ENCODE results near the gene ELAVL4. TPM values are rescaled to one million over a fixed set of nuclear protein-coding genes. Genes with fewer than 3 reads are reported as not detected.
"Not testable (repeated sequence)": the region's sequence is repeated elsewhere in the genome, so short reads cannot be mapped to it uniquely, and the experiment has no call there.

The ELAVL4 gene
- polyA plus RNA-seq, 4 donors, result 4.0 to 5.7 (median 5.0) TPM

DNA sequence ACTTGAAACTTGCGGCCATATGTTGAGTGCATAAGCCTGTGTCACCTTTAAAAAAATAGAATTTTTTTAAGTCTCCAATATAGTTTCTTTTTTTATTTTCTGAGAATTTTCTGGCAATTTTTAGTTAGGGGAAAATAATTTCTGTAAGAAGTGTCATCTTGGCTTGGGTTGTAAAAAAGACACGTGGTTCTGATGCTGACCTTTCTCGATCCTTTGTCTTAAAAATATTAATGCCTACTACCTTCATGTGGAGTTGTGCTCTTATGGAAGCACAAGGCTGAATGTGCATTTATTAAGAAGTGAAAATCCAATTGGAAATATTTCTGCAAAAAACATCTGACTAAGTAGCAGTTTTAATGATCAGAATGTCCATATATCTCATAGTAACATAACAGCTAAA, 3.5 kb downstream of the ELAVL4 start:
- no peak for DNase-seq (ENCODE audit: low read depth in 4 of 4, low spot score in 3 of 4)

DNA sequence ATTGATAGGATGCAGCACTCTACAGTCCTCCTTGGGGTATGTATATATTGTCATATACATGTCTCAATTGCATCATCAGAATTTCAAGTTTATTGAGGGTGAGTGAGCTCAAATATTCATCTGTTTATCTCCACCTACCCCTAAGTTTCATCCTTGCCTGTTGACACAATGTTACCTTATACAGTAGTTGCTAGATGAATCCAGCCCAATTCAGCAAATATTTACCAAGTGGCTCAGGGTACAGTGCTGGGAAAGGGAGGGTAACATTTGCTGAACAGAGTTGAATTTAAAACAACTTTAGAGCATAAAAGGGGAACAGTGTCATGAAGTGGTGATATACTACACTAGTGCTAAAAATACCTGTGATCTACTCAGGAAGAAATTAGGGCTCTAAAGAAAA, 14.4 kb downstream of the ELAVL4 start:
- no peak for DNase-seq (ENCODE audit: low read depth in 4 of 4, low spot score in 3 of 4)

DNA sequence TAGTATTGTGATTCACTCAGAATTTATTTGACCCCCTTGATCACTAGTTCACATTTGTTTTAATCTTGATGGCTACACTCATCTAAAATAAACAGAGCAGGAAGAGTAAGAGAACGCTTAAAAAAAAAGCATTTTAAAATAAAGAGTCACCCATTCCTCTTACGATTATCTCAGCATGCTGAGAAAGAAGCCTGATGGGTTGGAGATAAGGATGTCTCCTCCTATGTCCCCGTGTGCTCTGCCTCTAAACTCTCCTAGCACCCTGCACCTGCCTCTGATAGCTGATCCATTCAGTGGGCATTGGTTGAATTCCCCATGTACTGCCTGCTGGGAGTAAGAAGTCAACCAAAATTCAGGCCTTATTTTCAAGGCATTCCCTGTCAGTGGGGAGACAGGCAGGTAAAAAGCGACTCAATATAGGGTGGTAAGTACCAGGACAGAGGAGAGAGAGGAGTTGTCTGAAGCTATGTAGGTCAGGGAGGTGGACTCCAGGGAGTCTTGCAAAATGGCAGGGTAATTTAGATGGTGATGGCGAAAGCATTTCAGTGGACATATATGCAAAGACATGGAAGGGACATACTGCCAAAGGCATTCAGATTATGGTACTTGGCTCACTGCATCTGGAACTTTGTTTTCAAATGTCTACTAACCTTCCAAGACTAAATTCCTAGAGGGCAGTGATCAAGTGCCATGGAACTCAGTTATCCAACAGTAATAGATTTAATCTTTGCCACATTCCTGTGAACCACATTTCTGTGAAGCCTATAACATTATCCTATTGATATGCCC, 18.4 kb downstream of the ELAVL4 start:
- no peak for DNase-seq (ENCODE audit: low read depth in 4 of 4, low spot score in 3 of 4)

DNA sequence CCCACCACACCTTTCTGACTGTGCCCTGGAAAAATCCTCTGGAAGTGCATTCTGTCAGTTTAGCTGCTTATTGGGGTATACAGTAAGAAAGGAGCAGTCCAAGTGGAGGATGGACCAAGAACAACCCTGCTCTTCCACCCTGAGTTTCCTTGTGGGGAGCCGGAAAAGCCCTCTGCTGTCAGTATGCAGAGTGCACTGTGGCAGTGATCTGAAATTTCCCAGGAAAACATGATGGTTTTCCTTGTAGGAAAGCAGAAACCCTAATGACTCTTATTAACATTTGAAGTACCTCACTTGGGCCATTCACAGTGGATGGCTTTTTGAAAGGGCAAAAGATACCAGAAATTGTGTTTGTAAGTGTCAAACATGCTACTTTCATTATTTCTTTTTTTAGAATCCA, 20.5 kb downstream of the ELAVL4 start:
- DNase-seq (ENCODE audit: low read depth in 4 of 4, low spot score in 3 of 4), result no peak

DNA sequence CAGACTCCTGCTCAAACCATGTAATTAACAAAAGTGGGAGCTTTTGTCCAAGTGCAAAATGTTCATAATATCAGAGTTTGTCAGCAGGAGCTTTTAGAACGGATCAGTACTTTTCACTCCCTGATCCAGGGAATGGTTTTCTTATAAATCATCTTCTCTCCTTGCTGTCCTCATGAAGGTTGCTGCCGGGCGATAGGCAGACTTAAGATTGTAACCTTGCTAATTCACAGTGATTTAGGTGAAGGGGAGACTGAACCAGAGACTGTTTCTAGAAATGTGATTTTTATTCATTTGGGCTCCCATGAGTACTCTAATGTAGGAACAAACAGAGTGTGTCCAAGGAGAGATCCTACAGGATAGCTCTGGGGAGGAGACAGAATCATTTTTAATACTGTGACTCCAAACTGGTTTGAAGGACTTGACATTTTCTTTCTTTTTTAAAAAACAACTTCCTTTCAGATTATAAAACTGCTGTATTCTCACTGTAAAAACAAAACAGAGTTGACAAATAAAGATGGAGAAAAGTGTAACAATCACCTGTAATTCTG, 23.7 kb downstream of the ELAVL4 start:
- DNase-seq (ENCODE audit: low read depth in 4 of 4, low spot score in 3 of 4), result no peak

DNA sequence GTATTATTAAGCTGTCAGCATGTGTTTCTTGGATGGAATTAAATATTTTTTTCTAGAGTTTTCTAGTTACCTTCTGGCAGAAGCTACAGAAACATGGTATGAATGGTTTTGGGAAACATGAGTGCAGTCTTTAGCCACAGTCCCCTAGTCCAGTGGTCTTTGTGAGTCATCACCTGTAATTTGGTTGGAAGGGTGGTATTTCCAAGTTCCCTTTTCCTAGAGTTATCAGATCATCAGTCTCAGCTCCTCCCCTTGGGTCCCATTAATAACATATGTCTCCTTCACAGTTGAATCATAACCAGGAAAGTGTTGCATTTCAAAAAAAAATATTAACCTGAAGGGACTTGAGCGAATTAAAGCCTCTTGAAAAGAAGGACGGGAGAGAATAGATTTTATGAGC, 27.0 kb downstream of the ELAVL4 start:
- DNase-seq (ENCODE audit: low read depth in 4 of 4, low spot score in 3 of 4), result no peak

DNA sequence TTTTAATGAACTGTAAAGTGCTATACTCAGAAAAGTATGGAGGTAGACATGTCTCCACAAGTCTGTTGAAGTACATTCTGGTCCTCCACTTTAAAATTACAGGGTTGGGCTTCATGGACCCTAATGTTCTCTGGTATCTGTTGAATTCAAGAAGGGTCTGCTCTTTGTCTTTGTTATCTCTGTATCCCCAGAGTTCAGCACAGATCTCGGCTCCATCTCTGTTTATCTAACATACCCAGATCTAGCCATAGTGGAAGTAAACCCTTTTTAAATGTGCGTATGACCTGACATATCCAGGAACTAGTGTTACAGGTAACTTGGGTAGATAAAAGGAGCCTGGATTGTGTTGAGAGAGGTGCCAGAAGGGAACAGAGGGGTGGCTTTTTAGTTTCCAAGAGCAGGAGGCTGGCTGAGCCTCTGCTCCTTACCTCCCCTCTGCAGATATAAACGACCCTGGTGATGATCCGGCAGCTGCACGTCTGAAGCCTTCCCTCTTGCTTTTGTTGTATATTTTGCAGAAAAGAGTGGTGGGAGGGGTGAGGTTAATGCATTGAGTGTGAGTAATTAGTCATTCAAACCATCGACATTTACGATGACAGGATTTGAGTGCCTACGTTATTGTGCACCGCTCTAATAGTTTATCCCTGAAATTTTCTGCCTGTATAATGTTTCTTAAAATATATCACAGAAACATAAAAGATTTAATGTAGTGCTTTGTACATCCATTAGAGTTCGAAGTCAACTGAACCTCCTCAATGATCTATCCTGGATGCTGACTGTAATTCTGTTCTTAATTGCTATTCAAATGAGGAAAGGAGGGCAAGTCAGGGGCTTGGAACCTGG, 30.8 kb downstream of the ELAVL4 start:
- DNase-seq (ENCODE audit: low read depth in 4 of 4, low spot score in 3 of 4), result no peak

DNA sequence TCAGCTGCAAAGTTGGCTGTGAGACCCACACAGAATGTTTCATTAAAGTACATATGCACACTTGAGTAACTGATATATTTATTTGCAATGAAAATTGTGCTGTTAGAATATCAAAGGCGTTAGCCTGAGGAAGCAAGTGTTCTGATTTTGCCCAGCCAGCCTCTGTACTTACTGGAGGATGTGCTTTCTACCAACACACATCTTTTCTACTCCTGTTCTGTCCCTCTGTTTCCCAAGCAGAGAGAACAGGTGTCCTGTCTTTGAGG, 31.4 kb downstream of the ELAVL4 start:
- DNase-seq (ENCODE audit: low read depth in 4 of 4, low spot score in 3 of 4), result no peak

DNA sequence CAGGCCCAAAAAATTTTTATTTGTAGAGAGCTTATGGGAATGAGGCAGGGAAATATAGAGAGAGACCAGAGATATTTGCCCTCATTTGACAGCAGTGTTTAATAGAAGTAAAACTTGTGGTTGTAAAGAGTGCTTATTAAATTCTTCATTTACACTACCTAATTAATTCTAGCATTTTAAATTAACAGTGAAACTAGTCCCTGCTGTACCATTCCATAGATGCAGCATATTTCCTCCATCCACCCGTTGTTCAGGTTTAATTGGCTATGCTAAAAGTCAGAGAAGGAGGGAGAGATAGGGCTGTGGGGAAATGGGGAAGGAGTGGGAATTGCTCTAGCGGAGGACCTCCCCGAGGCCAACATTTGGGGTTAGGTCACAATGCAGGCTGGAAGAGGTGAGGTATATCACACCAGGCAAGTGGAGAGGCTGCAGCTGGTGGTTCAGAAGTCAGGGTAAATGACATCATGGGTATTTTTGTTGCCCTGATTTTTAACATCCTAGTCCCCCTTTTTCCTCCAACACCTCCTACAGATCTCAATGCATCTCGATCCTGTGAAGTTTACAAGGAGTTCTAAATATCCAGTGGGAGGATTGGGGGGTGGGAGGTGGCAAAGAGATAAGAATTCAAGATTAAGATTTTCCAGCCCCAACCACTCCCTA, 38.6 kb downstream of the ELAVL4 start:
- DNase-seq (ENCODE audit: low read depth in 4 of 4, low spot score in 3 of 4), result no peak

DNA sequence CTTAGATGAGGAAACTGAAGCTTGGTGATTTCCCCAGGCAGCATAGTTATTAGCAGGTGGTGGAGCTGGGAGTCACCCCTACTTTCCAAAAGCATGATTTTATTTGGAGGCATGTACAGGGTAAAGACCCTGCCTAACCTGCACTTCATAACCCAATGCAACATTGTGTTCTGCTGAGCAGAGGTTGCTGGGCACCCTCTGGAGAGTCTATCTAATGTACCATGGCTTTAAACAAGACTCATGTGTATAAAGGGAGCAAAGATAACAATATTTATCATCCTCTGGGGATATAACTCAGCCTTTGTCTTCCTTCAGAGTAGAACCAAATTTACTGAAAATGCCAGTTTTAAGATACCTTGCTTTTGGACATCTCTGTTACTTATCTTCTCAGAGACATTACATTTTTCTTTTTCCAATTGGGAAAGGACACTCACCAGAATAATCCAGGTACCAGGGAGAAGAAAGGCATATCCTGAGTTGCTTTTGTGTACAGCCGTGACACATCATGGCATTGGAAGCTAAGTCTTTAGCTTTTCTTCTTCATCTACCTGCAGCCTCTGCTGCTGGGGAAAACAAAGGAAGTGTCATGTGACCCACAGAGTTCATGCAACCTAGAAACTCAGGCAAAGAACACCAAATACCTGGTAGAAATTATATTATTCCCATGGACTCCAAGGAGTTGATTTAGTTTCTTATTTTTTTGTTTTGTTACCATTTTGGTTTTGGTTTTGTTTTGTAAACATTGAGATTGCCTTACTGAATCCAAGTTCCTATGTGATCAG, 39.6 kb downstream of the ELAVL4 start:
- DNase-seq (ENCODE audit: low read depth in 4 of 4, low spot score in 3 of 4), result no peak

DNA sequence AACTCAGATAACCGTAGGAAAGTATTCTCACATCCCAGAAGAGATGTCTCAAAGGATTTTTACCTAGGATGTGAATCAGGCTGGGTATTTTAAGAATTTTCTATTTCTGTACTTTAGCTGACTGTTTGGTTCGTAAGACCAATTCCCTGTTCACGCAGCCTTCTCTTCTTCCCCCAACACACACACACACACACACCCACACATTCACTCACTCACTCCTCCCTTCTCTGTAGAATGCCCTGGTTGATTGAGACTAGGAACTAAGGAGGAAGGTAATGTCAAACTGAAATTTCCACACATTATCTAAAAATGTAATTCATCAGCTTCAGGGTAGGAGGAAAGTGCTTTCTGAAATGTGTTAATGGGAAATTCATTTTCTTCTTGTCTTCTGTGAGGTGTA, 43.5 kb downstream of the ELAVL4 start:
- DNase-seq (ENCODE audit: low read depth in 4 of 4, low spot score in 3 of 4), result no peak

DNA sequence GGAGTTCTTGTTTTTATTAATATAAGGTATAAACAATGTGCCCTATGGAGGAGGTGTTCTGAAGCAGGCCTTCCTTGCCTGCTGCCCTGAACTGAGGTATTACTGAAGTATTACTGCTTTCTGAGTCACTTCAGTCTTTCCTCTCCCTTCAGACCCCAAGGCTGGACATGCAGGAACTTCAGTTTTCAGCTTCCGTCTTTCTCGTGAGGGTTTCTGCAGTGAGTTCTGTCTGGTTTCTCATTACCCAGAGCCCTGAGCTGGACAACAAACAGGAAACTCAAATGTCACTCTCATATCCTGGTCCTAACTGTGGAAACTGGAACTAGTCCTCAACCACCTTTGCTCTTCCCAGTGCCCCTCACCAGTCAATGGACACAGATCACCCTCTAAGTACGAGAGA, 46.8 kb downstream of the ELAVL4 start:
- no peak for DNase-seq (ENCODE audit: low read depth in 4 of 4, low spot score in 3 of 4)

DNA sequence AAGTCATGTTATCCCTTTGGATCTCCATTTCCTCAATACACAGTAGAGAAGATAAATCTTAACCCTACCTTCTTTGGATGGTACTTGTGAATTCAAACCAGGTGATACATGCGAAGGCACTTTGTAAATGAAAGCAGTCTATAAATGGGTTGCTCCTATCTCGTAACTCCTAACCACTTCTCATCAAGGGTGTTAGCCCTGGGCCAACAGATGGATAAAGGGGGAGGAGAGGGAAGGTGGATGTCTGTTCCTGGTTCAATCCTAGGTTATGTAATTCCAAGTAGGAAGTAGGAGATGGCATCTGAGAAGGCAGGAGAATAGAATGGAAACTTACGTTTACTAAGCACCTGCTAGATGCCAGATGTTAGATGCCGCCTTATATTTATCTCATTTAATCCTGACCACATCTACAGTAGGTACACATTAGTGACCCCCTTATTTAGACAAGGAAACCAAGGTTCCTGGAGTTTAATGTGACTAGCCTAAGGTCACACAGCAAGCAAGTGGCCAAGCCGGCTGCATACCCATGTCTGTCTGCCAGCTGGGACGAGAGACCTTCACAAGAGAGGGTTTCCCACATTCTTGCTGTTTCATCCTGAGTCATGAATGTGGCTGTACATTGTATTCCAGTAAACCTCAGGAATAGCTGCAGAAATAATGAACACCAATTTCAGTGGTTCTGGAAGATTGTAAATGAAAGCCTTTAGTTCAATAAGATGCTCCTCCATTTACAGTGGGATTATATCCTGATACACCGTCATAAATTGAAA, 47.7 kb downstream of the ELAVL4 start:
- DNase-seq (ENCODE audit: low read depth in 4 of 4, low spot score in 3 of 4), result no peak

DNA sequence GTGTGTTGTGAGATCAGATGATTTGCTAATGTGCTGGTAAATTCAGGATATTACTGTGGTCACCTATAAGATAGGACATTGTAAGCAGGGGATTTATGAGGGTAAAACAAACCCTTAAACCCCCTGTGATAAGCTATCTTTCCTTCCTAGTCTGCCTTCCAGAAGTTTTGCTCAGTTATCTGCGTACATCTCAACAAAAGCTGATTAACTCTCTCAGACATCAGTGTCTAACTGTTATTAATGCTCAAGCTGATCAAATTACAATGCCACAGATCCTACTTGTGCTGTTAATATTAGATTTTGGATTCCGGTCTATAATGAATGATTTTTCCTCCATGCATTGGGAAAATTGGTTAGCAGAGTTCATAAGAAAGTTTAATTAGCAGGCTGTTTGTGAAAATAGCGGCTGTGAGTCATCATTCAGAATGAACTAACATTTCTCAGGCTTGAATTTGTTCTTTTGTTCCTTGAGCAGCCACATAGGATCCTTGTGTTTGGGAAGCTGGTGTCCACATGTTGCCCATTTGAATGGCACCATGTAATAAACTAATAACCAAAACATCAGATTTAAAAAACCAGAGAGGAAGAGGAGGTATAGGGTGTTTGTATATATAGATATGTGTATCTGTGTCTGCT, 48.7 kb downstream of the ELAVL4 start:
- no peak for DNase-seq (ENCODE audit: low read depth in 4 of 4, low spot score in 3 of 4)

DNA sequence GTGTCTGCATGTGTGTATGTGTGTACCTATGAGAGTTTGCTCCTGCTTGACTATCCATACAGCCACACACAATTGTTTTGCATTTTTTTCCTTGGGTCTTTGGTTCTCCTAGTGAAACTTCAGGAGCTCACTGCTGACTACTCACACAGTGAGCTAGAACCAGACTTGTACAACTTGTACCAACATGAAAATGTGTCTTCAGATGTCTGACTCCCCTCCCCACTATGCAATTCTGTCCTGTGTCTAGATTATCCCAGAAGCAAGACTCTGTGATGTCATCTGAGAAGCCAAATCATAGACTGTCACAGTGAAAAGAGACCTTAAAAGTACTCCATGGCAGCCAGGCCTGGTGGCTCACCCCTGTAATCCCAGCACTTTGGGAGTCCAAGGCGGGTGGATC, 49.7 kb downstream of the ELAVL4 start:
- no peak for DNase-seq (ENCODE audit: low read depth in 4 of 4, low spot score in 3 of 4)

DNA sequence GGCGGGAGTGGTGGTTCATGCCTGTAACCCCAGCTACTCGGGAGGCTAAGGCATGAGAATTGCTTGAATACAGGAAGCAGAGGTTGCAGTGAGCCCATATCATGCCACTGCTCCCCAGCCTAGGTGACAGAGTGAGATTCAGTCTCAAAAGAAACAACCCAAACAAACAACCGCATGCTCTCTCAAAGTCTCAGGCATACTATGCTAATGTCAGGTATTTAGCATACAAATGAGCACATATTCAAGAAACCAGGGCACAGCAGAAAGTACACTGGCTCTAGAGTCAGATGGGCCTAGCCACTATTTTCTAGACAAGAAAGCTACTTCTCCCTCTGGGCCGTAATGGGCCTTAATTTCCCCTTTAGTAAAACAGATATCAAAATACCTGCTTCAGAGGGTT, 55.0 kb downstream of the ELAVL4 start:
- DNase-seq (ENCODE audit: low read depth in 4 of 4, low spot score in 3 of 4), result no peak

DNA sequence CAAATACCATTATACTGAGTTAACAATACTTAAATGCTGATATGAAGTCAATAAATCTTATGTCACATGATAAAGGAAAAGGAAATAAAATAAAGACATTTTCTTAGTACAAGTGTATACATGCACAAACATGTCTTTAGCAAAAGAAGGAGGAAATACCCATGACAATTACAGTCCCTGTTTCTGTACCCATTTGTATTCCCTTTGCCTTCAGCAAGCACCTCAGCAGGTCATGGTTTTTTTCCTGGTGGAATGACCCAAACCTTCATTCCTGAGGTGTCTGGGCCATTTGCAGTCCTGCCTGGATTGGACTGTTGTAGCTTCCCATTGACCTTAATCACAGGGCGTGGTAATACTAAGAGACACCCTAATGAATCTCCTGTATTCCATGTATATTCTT, 57.6 kb downstream of the ELAVL4 start:
- not testable (repeated sequence) for DNase-seq (ENCODE audit: low read depth in 4 of 4, low spot score in 3 of 4)

DNA sequence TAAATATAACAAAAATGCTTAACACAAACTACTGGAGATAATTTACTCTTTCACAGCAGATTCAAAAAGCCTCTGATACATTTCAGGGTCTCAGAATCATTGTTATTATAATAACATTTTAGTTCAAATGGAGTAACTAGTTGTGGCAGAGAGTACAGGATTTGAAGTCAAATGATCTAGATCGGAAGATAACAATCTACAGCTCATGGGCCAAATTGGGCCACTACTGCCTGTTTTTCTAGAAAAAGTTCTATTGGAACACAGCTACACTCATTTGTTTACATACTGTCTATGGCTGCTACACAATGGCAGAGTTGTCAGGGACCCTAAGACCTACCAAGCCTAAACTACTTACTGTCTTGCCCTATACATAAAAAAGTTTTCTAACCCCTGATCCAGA, 63.6 kb downstream of the ELAVL4 start:
- no peak for DNase-seq (ENCODE audit: low read depth in 4 of 4, low spot score in 3 of 4)

DNA sequence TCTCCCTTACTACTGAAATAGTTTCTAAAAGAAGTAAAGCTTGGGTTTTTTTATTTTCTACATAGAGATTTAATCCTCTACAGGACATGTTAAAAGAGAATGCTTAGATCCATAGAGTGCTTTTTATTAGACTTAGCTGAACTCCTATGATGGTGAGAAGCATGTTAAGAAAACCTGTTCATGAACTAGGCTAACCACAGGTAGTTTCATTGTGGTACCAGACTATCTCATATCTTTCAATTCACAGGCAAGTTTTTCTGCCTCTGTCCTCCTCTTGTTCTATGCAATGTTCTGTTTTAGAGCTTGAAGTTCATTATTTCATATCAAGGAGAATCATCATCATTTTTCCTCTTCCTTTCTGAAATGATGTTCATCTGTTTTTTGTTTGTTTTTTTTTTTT, 65.4 kb downstream of the ELAVL4 start:
- DNase-seq (ENCODE audit: low read depth in 4 of 4, low spot score in 3 of 4), result no peak

Data from left renal pelvis (tissue), 4 donors.